Left kidney (tissue), 2 donors: ENCODE results near the gene CADM2. TPM values are rescaled to one million over a fixed set of nuclear protein-coding genes. Genes with fewer than 3 reads are reported as not detected.

Source experiments
- DNase-seq: peaks from one replicate; pipeline ENCODE4 v3.0.0-alpha.2; 2013
- polyA plus RNA-seq: library from polyadenylated mRNA; unstranded; fragments of 120-200 nt; gene quantifications from one replicate; pipeline ENCODE4 v1.2.1, GENCODE V29; 2013; ENCODE audit not compliant: insufficient read length

CADM2 gene
- polyA plus RNA-seq, 1 donor = 0.52 TPM

DNA sequence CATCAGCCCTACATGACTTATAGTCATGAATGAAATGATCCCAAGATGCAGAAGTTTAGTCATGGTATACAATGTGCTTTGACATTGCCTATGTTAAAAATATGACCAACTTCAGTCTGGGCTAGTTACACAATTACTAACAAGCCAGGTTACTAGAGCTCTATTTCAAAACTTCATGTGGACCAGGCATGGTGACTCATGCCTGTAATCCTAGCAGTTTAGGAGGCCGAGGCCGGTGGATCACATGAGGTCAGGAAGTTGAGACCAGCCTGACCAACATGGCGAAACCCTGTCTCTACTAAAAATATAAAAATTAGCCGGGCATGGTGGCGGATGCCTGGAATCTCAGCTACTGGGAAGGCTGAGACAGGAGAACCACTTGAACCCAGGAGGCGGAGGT, 613.0 kb downstream of the CADM2 start:
- DNase-seq = no peak

GRCh38 chr3:85572426-85572825, 613.6 kb downstream of the CADM2 start:
- no peak for DNase-seq

DNA sequence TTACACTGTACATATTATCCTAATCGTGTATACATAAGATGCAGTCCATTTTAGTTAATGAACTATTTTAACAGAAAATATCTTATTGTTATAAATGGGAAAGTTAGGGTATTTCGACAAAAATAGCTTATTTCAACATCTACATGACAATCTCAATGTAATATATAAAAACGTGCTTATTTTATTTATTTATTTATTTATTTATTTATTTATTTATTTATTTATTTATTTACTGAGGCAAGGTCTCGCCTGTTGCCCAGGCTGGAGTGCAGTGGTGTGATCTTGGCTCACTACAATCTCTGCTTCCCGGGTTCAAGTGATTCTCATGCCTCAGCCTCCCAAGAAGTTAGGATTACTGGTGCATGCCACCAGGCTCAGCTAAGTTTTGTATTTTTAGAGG, 614.2 kb downstream of the CADM2 start:
- no peak for DNase-seq

DNA sequence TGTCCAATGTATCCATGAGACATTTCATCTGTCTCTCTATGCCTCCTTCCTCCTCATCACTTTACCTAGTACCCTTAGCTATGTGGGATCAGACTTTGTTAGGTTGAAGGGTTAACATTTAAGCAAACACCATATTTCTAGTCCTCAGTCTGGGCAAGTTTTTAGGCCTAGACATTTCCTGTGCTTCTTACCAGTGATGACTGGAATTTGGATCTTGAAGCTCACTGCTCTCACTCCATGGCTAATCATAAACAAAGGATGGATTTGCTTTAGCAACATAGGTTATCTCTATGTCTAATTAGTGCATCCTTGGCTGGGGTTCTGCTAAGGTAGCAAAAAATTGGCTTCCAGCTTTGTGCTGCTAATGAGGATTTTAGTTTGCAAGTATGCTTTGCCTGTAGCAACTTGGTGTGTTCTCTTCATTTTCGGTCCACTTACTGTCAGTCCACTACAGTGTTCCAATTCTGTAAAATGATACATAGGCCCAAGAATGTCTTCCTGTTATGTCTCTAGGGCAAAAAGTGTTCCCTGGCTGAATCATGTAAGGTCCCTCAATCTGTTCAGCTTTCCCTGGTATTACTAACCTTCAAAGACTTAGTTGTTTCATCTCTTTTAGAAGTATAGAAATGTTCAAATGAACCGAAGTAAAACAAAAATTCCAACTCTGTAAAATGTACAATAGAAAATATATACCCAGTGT, 615.4 kb downstream of the CADM2 start:
- DNase-seq = no peak

DNA sequence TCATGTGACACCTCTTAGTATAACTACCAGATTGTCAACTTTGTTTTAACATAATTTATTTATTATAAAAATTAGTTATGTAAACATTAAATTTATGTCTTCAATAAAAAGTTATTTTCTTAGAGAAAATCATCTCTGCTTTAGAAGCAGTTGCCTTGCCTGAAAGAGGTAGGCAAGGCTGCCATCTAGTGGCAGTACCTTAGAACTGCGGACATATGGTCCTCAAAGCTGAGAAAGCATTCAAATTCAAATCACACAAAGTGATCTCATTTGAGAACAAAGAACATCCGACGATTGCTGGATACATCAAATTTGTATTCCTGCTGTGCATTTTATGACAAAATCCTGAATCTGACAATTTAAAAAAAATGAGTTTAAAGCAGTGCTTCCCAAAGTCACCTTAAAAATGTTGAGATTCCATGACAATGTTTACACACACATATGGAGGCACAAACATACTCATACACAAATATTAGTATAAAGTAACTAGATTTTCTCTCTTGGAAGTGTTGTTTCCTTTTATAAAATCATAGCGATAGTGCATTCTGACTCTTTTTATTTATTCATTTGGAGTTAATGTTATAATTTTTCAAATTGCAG, 617.4 kb downstream of the CADM2 start:
- DNase-seq = peak; percentile 53

GRCh38 chr3:85576697-85577200, 618.0 kb downstream of the CADM2 start:
- DNase-seq = no peak

DNA sequence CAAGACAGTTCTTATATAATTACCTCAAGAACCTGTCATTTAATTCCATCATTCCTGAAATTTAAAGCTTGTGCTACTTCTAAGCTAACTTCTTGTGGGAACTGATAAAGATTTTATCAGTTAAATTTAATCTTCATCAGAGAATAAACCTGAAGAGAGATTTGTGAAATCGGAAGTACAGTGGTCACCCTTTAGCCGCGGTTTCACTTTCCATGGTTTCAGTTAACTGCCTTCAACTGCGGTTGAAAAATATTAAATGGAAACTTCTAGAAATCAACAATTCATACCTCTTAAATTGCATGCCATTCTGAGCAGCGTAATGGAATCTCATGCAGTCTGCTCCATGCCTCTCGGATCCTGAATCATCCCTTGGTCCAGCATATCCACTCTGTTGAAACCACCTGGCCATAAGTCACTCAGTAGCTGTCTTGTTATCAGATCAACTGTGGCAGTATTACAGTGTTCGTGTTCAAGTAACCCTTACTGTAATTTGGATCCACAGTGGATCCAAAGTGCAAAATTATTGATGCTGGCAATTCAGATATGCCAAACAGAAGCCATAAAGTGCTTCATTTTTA, 626.1 kb downstream of the CADM2 start:
- DNase-seq = no peak

GRCh38 chr3:85586018-85586417, 627.2 kb downstream of the CADM2 start:
- DNase-seq = no peak

GRCh38 chr3:85589145-85589544, 630.4 kb downstream of the CADM2 start:
- DNase-seq = no peak

- DNase-seq = no peak
These were observed 632.7 kb downstream of the CADM2 start for GRCh38 chr3:85591451-85591850.

GRCh38 chr3:85592256-85592655, 633.5 kb downstream of the CADM2 start:
- no peak for DNase-seq

- DNase-seq = no peak
These were observed 635.9 kb downstream of the CADM2 start for GRCh38 chr3:85594676-85595075.

- DNase-seq = no peak
These were observed 644.6 kb downstream of the CADM2 start for GRCh38 chr3:85603378-85603777.

DNA sequence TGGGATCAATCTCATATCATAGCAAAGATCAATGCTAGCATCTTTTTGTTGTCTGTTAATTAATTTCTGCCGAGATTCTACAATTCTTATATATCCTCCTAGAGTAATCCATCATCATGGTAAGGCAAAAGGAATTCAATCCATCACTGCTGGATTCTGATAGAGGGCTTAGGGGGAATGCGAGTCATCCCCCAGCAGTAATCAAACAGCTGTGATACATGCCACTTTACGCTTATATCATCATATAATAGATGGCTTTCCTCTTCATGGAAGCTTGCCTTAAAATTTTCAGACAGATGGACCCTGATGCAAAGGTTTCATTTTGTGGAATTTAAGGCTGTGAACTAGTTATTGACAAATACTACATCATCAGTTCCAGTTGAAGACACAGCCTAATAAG, 645.9 kb downstream of the CADM2 start:
- no peak for DNase-seq

DNA sequence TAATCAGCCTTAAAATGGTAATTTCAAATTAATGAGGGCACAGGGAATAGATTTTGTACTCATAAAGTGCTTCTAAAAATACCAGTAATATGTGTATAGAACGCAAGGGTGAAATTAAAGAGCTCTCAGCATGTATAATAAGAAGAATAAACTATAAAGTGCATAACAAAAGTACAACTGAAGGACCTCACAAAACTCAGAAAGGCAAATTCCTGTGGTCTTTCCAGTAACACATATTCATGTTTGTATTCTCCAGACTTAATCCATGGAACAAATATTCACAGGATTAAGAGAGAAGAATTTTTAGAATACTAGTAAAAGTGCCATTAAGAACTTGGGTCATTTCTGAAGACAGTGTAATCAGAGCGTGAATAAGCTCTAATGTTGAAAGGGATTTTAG, 646.3 kb downstream of the CADM2 start:
- DNase-seq = no peak

DNA sequence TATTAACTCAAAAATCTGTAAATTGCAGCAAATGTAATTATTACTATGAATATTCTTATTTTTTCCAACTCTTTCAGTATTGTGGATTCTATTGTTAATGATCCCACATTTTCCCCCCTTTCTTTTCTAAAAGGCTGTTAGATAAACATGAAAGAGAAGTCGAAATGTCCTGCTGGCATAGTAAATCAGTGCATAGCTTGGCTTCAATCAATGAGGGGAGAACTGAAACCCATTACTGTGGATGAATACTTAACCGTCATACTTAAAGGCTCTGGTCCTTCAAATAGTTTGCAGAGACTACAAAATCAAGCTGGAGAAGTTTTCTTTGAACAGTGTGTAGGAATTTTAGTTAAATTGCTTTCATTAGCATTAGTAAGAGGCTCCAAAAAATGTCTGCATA, 667.9 kb downstream of the CADM2 start:
- DNase-seq = no peak

DNA sequence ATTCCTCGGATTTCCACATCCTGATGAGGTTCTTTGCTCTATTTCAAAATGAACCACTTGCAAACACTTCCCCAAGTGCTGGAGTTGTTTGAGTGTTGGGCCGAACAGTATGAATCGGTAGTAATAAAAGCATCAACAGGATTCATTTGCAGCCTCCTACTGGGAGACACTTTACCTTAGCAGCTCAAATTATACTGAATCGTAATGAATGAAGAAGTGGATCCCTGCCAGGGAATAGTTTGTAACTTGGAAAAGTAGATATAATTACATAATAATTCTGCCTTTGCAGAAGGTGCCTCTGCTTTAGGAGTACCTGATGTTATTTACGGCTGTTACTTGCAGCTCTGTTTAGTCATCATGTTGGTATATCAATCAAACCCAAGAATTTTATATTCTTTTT, 669.1 kb downstream of the CADM2 start:
- DNase-seq = no peak

GRCh38 chr3:85631070-85631469, 672.3 kb downstream of the CADM2 start:
- DNase-seq = no peak

- DNase-seq = no peak
These were observed 674.1 kb downstream of the CADM2 start for GRCh38 chr3:85632921-85633320.

DNA sequence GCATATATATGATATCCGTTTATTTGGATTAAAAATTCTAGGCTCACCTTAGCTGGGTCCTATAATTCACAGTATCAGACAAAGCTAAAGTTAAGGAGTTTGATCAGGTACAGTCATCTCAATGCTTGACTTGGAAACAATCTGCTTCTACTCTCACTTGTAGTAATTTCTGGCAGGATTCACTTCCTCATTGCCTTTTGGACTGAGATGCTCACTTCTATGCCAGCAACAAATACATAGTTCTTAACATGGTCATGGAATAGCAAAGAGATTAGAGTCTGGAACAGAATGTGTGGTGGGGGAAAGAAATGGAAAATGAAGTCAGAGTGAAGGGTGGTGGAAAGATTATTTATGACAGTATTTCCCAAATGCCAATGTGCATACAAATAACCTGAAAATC, 693.6 kb downstream of the CADM2 start:
- no peak for DNase-seq

- no peak for DNase-seq
These were observed 701.7 kb downstream of the CADM2 start for GRCh38 chr3:85660451-85660850.

DNA sequence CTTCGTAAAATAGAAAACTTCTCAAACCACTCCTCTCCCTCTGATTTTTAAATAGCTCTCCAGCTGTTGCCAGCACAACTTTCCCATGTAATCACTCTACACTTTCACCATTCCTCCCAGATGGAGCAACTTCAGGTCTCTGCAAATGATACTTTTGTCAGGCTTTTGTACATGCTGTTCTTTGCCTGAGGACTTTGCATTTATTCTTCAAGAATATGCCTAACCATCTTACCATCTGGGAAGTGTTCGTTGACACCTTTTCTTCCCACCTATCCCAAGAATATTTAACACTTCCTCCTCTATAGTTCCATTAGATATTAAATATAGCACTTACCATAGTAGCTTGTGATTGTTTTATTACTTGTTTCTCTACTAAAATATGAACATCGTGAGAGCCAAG, 703.7 kb downstream of the CADM2 start:
- no peak for DNase-seq

DNA sequence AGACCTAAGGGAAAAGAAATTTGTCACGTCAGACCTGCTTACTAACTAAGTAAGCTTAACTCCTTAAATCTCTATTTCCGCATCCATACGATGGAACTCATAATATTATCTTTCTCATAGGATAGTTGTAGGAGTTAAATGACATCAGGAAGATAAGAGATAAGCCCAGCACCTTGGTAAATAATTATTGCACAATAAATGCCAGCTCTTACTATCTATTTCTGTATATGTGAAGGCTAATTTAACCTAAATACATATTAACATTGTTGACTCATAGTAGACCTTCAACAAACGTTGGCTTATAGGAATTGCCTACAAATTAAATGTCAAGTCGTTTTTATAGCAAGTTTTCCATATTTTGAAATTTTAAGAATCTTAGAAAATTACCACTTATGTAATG, 709.0 kb downstream of the CADM2 start:
- no peak for DNase-seq
